IMR-90 (cell line): Measurements from ENCODE around the gene NCKAP5. TPM values are rescaled to one million over a fixed set of nuclear protein-coding genes. Genes with fewer than 3 reads are reported as not detected.

Experiments
- ATAC-seq: fragments of 200-7000 bp; cut with Tn5 transposase; 2 replicates; pipeline ENCODE4 v1.9.1; 2020; ENCODE audit warnings: low read depth, mild to moderate bottlenecking, moderate library complexity
- BruUV-seq: library from RNA; stranded (reverse); fragments of 400-500 nt; replicated peaks from 2 replicates; lab custom pipeline; 2021; lab: Mats Ljungman, UMichigan
- CTCF ChIA-PET: fragments of 300-600 bp; formaldehyde crosslinking; extraction: SDS; loops from one replicate; lab custom pipeline; 2021; ENCODE audit warnings: antibody characterized with exemption; lab: Yijun Ruan, JAX
- POLR2A ChIA-PET: fragments of 300-600 bp; sonication (Branson Sonifier 250); formaldehyde crosslinking; loops from one replicate; lab custom pipeline; 2022; ENCODE audit warnings: antibody characterized with exemption; ENCODE audit not compliant: unreplicated experiment; lab: Charles Lee
- DNase-seq: peaks from one replicate; pipeline ENCODE4 v3.0.0; 2013
- H2AFZ ChIP-seq: replicated peaks from 2 replicates; pipeline ENCODE3; 2013; ENCODE audit warnings: low read length, mild to moderate bottlenecking; ENCODE audit not compliant: poor library complexity
- H2AK5ac ChIP-seq: 2 replicates; pipeline ENCODE4 v1.6.1; 2013; ENCODE audit warnings: low read depth, low read length, inconsistent platforms
- H2AK9ac ChIP-seq: replicated peaks from 2 replicates; pipeline ENCODE3; 2013; ENCODE audit warnings: mild to moderate bottlenecking, low read depth, low read length, moderate library complexity; ENCODE audit not compliant: poor library complexity
- H2BK120ac ChIP-seq: 2 replicates; pipeline ENCODE4 v1.6.1; 2013; ENCODE audit warnings: low read depth, low read length, inconsistent platforms
- H2BK15ac ChIP-seq: 3 replicates; pipeline ENCODE4 v1.6.1; 2013; ENCODE audit warnings: low read depth, low read length, inconsistent platforms
- H2BK20ac ChIP-seq: 2 replicates; pipeline ENCODE4 v1.6.1; 2013; ENCODE audit warnings: low read depth, mild to moderate bottlenecking, inconsistent platforms, low read length, moderate library complexity
- H2BK5ac ChIP-seq: 2 replicates; pipeline ENCODE4 v1.6.1; 2013; ENCODE audit warnings: mild to moderate bottlenecking, low read depth, low read length, inconsistent platforms; ENCODE audit not compliant: poor library complexity, severe bottlenecking
- H3K14ac ChIP-seq: replicated peaks from 2 replicates; pipeline ENCODE4 v1.6.1; 2013; ENCODE audit warnings: low read depth, low read length, inconsistent platforms
- H3K18ac ChIP-seq: 2 replicates; pipeline ENCODE4 v1.6.1; 2013; ENCODE audit warnings: low read depth, low read length, control low read depth
- H3K23ac ChIP-seq: 2 replicates; pipeline ENCODE4 v1.6.1; 2013; ENCODE audit warnings: low read depth, low read length, inconsistent platforms
- H3K27ac ChIP-seq: 2 replicates; pipeline ENCODE4 v1.5.1; 2013; ENCODE audit warnings: mild to moderate bottlenecking, control low read depth, low read length; ENCODE audit not compliant: insufficient read depth
- H3K27me3 ChIP-seq: 2 replicates; pipeline ENCODE4 v1.6.1; 2013; ENCODE audit warnings: low read length; ENCODE audit not compliant: control insufficient read depth, insufficient read depth
- H3K36me3 ChIP-seq: 2 replicates; pipeline ENCODE4 v1.6.1; 2013; ENCODE audit warnings: low read length, mixed read lengths; ENCODE audit not compliant: control insufficient read depth, insufficient read depth
- H3K4ac ChIP-seq: 2 replicates; pipeline ENCODE4 v1.6.1; 2013; ENCODE audit warnings: low read depth, low read length, inconsistent platforms
- H3K4me1 ChIP-seq: 2 replicates; pipeline ENCODE4 v1.6.1; 2013; ENCODE audit warnings: low read length, mixed read lengths; ENCODE audit not compliant: control insufficient read depth, insufficient read depth
- H3K4me2 ChIP-seq: 2 replicates; pipeline ENCODE4 v1.6.1; 2013; ENCODE audit warnings: low read depth, mild to moderate bottlenecking, control low read depth, low read length, moderate library complexity
- H3K4me3 ChIP-seq: 2 replicates; pipeline ENCODE4 v1.5.1; 2013; ENCODE audit warnings: low read depth, mild to moderate bottlenecking, control low read depth, low read length, moderate library complexity; ENCODE audit not compliant: insufficient read depth
- H3K56ac ChIP-seq: 2 replicates; pipeline ENCODE4 v1.6.1; 2013; ENCODE audit warnings: low read length, inconsistent platforms; ENCODE audit not compliant: insufficient read depth; ENCODE audit errors: extremely low read depth
- H3K79me1 ChIP-seq, 2 experiments: 2 replicates each; pipeline ENCODE4 v1.6.1; 2013; ENCODE audit warnings: low read length in 2 of 2, inconsistent platforms in 1 of 2, low read depth in 1 of 2
- H3K9ac ChIP-seq: 2 replicates; pipeline ENCODE4 v1.6.1; 2013; ENCODE audit warnings: low read depth, low read length, control low read depth
- H3K9me1 ChIP-seq: 2 replicates; pipeline ENCODE4 v1.6.1; 2013; ENCODE audit warnings: low read length, inconsistent platforms; ENCODE audit not compliant: insufficient read depth
- H3K9me3 ChIP-seq: 2 replicates; pipeline ENCODE4 v1.6.1; 2013; ENCODE audit warnings: low read length; ENCODE audit not compliant: control insufficient read depth, insufficient read depth
- H4K20me1 ChIP-seq: 2 replicates; pipeline ENCODE4 v1.6.1; 2013; ENCODE audit warnings: low read length, inconsistent platforms; ENCODE audit not compliant: insufficient read depth
- H4K5ac ChIP-seq: 2 replicates; pipeline ENCODE4 v1.6.1; 2013; ENCODE audit warnings: mild to moderate bottlenecking, low read depth, low read length, control low read depth
- H4K8ac ChIP-seq, 2 experiments: 2 replicates each; pipeline ENCODE4 v1.6.1; 2013; ENCODE audit warnings: low read depth in 2 of 2, low read length in 2 of 2, control low read depth in 1 of 2, inconsistent platforms in 1 of 2
- H4K91ac ChIP-seq: 2 replicates; pipeline ENCODE4 v1.6.1; 2013; ENCODE audit warnings: low read depth, low read length, inconsistent platforms; ENCODE audit not compliant: insufficient read depth
- BHLHE40 ChIP-seq: fragments of 150-350 bp; IDR thresholded peaks from 2 replicates; pipeline ENCODE4 v1.6.1; 2016; ENCODE audit warnings: mild to moderate bottlenecking, low read depth, low read length
- NFE2L2 ChIP-seq: fragments of 150-350 bp; IDR thresholded peaks from 2 replicates; pipeline ENCODE4 v1.6.1; 2016; ENCODE audit warnings: low read depth, mild to moderate bottlenecking, low read length
- WGBS, 2 experiments: methylation state at CpG; one replicate each; pipeline versions ENCODE4 v1.1.5 to v1.1.7; 2013; ENCODE audit warnings: missing lambda C conversion rate in 2 of 2; ENCODE audit not compliant: insufficient read length in 1 of 2; ENCODE audit errors: extremely low coverage in 2 of 2; 5-methylcytosine and 5-hydroxymethylcytosine counted together
- dilution Hi-C: fragments of 300-500 bp; cut with HindIII; formaldehyde crosslinking; loops from one replicate; pipeline ENCODE4 v1.14.3; 2018; ENCODE audit warnings: low sequenced_read_pairs; ENCODE audit not compliant: unreplicated experiment
- in situ Hi-C: fragments of 300-500 bp; cut with MboI; formaldehyde crosslinking; loops from 3 replicates; pipeline ENCODE4 v1.14.3; 2019; ENCODE audit warnings: low sequenced_read_pairs, inconsistent platforms, mixed read lengths
- intact Hi-C: fragments of 100-400 bp; cut with micrococcal nuclease; formaldehyde crosslinking; loops from 2 replicates; pipeline ENCODE4 v1.10.0; 2022
- polyA plus RNA-seq, 3 experiments: library from polyadenylated mRNA; depleted of rRNA; stranded (reverse); fragments of >200 nt; gene quantifications; 2 replicates each; pipeline ENCODE4 v1.2.3, GENCODE V29; 2012; ENCODE audit warnings: low replicate concordance in 1 of 3
- total RNA-seq: library from RNA; depleted of rRNA; stranded (reverse); fragments of >200 nt; gene quantifications from 2 replicates; pipeline ENCODE4 v1.2.3, GENCODE V29; 2012

The NCKAP5 gene
- total and polyA plus RNA-seq, 2 of the 4 experiments (the other 2 are of a cell fraction) = 2.7 to 3.9 TPM

DNA sequence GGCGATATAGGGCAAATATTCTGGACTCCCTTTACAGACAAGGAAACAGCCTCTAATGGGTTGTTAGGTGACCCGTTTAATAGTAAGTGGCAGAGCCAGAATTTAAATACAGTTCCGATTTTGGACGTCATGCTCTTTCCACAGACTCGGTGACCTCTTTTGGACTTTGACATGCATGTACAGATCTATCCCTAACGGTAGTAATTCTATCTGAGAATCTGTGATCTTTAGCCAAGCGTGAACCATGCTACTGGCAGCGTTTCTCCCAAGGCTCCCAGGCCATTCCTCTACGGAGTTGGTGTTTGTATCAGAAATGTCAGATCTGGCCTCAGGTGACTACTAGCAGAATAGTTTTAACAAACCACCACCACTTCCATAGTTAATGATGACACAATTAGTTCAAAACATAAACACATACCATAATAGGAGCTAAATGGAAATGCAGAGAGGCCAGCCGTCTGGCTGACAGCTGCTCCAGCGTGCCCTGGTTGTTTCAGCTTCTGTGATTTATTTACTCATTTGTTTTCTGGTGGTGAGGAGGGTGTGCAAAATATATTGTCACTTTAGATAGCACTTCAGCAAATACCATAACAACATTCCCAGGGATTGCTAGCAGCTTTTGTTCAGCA, 593.7 kb downstream of the NCKAP5 start:
- Histone ChIP-seq H2AFZ (no peak overlapping the region), H3K4me2 (peak overlapping the region; percentile 75), H3K27ac (no peak overlapping the region), H2AK5ac (peak overlapping the region; percentile 14; the same call in 1 of the 2 replicates), H4K20me1 (peaks cover 14% of the 10 kb centered on the region; the same call in 1 of the 2 replicates), H4K8ac (peak overlapping the region in 1 of 2 experiments; percentile 60; a peak in 3 of 4 replicates), H2BK20ac (peak overlapping the region; percentile 60; the same call in 1 of the 2 replicates), H3K27me3 (no peaks in the 10 kb centered on the region), H3K36me3 (no peaks in the 10 kb centered on the region), H3K9ac (no peak overlapping the region), H3K18ac (peak overlapping the region; percentile 42), H3K14ac (peak overlapping the region; percentile 23), H3K23ac (no peak overlapping the region), H2BK120ac (peak overlapping the region; percentile 39), H4K91ac (no peak overlapping the region), H3K56ac (no peak overlapping the region), H3K4me1 (peaks cover 6% of the 10 kb centered on the region), H2BK15ac (0 out of 3 replicates have a peak overlapping the region, but pooled peaks have one; percentile 37), H4K5ac (no peak overlapping the region), H2BK5ac (no peak overlapping the region), H3K4ac (no peak overlapping the region), H3K9me1 (peaks cover 11% of the 10 kb centered on the region), H3K9me3 (no peaks in the 10 kb centered on the region), H2AK9ac (no peak overlapping the region), H3K4me3 (no peak overlapping the region), H3K79me1 (peaks cover 14 to 51% of the 10 kb centered on the region in 2 experiments)
- in situ Hi-C loops = no loop called here
- ATAC-seq = peak; percentile 73
- POLR2A ChIA-PET = no interaction called here
- peak; percentile 71 for DNase-seq
- intact Hi-C loops = no loop called here
- CTCF ChIA-PET = no interaction called here
- BruUV-seq = no TSS peak
- dilution Hi-C loops = no loop called here
- no CpG with 5 or more reads among the region's 11 CpGs for WGBS, 2 experiments
- TF ChIP-seq NFE2L2 (no peak), BHLHE40 (peak; percentile 41; the same call in 1 of the 2 replicates)
